IMR-90 (cell line): ENCODE measurements around the gene DRC7.

ENCODE experiments used
- CTCF ChIP-seq: conservative IDR thresholded peaks from 2 replicates; pipeline ENCODE4 v1.5.1; 2012; ENCODE audit warnings: mild to moderate bottlenecking, low read depth, low read length, improper control_type of control experiment
- FOS ChIP-seq: fragments of 150-350 bp; IDR thresholded peaks from 2 replicates; pipeline ENCODE4 v1.6.1; 2016; ENCODE audit warnings: low read depth, low read length
- MXI1 ChIP-seq: IDR thresholded peaks from 2 replicates; pipeline ENCODE4 v1.6.1; 2012; ENCODE audit warnings: low read depth, mild to moderate bottlenecking, low read length, moderate library complexity, borderline replicate concordance
- POLR2A ChIP-seq: IDR thresholded peaks from 2 replicates; pipeline ENCODE4 v1.6.1; 2012; ENCODE audit warnings: mild to moderate bottlenecking, low read depth, low read length
- RAD21 ChIP-seq: IDR thresholded peaks from 2 replicates; pipeline ENCODE4 v1.6.1; 2012; ENCODE audit warnings: low read length, improper control_type of control experiment
- RFX5 ChIP-seq: IDR thresholded peaks from 2 replicates; pipeline ENCODE4 v1.8.0; 2012; ENCODE audit warnings: low read depth, mild to moderate bottlenecking, low read length, moderate library complexity
- SMC3 ChIP-seq: fragments of 150-350 bp; IDR thresholded peaks from 2 replicates; pipeline ENCODE4 v1.6.1; 2016; ENCODE audit warnings: low read depth, mild to moderate bottlenecking, antibody characterized with exemption, low read length, moderate library complexity
- USF2 ChIP-seq: fragments of 150-350 bp; IDR thresholded peaks from 2 replicates; pipeline ENCODE4 v1.6.1; 2017; ENCODE audit warnings: mild to moderate bottlenecking, antibody characterized with exemption, low read length, low read depth

- TF ChIP-seq CTCF (no peak), POLR2A (no peak), RFX5 (no peak), SMC3 (no peak), USF2 (no peak), FOS (no peak), RAD21 (no peak), MXI1 (no peak)
These were observed 66.7 kb downstream of the DRC7 start for GRCh38 chr16:57761301-57761700.
